Islet precursor cell (in vitro differentiated cells): ENCODE measurements around the gene PRR15L.
"Not testable (repeated sequence)": the region's sequence is repeated elsewhere in the genome, so short reads cannot be mapped to it uniquely, and the experiment has no call there.

Experiments used
- DNase-seq: peaks from one replicate; pipeline ENCODE4 v3.0.0-alpha.2; 2018

The PRR15L gene

DNA sequence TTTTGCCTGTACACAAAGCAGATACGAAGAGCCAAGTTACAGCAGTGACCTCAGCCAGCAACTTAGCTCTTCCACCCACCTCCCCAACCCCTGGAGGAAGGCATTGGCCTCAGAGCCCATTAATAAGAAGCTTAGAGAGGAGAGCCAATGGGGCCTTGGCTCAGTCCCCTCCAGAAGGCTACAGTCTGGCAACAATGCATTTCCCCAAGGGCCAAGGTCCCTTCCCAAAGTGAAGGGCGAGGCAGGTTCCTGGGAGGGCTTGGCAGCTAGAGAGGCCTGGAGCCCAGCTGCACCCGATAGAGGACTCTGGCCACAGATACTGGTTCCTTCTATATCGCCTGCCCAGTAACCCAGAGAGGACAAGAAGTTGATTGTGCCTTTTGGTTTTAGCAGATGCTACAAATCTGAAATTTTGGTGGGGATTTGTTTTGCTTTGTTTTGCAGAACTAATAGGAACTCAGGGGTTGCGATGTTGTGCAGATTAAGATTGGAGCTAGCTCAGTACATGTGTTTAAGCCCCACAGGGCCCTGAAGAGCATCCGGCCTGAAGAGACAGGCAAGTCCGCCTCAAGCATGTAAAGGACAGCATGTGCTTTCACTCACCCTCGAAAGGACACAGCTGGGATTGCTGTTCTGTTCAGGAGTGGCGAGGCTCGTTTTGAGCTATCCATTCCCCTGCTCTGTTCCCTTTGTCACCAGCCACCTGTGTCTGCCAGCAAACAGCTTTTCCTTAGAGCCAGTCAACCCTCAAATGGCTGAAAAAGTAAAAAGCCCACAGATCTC lies 28.3 kb downstream of the PRR15L start:
- no peak for DNase-seq

DNA sequence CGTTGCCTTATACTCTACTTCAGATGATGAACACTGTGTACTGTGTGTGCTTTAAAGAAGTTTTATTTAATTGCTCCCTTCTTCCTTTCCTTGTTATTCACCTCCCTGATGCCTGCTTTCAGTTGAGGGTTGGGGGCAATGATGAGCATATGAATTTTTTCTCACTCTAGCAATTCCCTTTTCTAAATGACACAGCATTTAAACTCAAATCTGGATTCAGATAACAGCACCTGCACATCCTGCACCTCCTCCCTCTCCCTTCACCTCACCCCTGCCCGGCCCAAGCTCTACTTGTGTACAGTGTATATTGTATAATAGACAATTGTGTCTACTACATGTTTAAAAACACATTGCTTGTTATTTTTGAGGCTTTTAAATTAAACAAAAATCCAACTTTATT lies 29.3 kb downstream of the PRR15L start:
- no peak for DNase-seq

DNA sequence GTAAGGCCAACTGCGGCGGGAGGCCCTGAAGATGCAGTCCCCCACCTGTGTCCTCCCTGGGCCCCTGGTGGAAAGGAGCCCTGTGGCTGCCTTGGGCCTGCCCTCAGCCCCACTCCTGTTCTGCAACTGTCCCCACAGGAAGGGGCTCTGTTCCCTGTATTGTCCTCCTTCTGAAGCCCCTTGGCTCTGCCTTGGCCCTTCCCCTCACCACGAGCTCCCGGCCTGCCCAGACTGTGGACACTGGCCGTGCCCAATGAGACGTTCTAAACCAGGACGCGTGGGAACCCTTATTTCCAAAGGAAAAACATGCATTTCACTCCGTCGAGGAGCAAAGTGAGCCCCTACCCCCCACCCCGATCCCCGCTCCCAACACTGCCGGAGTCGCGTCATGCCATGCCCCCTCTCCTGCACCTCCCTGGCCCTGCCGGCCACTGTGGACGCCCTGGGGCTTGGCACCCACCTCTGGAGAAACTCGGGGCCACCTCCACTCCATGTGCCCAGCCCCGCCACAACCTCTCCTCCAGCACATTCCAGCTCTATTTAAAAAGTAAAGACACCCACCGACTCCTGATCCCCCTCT lies 29.8 kb downstream of the PRR15L start:
- DNase-seq, result no peak

DNA sequence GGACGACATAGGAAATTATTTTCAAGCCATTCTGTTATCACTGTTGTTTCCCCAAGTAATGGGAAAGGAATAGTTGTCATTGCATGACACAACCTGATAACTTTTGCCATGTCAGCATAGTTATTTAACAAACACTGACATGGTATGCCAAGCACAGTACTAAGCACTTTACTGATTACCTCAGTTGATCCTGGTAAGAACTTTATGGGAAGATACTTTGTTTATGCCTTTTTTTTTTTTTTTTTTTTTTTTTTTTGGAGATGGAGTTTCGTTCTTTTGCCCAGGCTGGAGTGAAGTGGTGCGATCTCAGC lies 32.0 kb downstream of the PRR15L start:
- no peak for DNase-seq

DNA sequence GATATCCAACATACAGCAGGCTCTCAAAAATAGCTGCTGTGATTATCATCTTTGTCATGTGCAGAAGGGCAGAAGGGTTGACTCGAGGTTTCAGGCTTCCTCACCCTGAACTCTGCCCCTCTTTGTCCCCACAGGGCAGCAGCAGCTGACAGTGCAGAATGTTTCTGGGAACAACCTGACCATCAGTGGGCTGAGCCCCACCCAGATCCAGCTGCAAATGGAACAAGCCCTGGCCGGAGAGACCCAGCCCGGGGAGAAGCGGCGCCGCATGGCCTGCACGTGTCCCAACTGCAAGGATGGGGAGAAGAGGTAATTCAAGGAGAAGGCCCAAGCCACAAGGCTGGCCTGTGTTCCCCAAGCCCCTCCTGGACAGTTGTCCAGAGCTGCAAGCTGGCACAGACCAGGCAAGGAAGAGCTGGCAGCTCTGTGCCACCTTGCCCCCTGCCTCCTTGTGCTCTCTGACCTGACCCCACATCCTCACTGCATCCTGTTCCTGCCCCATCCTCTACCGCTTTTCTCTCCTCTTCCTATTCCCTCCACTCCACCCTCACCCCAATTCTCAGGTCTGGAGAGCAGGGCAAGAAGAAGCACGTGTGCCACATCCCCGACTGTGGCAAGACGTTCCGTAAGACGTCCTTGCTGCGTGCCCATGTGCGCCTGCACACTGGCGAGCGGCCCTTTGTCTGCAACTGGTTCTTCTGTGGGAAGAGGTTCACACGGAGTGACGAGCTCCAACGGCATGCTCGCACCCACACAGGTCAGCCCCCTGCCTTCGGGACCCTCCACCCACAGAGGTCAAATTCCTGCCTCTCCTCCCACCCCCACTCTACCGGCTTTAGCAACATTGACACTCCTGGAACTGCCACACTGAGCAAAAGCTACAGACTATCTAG lies 32.7 kb downstream of the PRR15L start:
- no peak for DNase-seq

DNA sequence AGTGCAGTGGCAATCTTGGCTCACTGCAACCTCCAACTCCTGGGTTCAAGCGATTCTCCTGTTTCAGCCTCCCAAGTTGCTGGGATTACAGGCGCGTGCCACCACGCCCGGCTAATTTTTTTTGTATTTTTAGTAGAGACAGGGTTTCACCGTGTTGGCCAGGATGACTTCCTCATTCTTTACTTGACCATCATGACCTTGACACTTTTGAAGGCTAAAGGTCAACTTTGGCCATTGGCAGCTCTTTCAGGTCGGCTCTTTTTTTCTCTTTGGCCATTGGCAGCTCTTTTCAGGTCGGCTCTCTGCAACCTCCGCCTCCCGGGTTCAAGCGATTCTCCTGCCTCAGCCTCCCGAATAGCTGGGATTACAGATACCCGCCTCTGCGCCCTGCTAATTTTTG lies 37.8 kb downstream of the PRR15L start:
- not testable (repeated sequence) for DNase-seq

DNA sequence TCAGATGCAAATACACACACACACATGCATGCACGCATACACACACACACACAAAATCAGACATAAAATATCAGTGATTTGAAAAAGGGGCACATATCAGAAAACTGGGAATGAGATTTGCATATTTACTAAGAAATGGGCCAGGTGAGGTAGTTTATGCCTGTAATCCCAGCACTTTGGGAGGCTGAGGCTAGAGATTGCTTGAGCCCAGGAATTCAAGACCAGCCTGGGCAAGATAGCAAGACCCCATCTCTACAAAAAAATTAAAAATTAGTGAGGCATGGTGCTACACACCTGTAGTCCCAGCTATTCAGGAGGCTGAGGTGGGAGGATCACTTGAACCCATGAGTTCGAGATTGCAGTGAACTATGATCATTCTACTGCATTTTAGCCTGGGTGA lies 38.7 kb downstream of the PRR15L start:
- no peak for DNase-seq

DNA sequence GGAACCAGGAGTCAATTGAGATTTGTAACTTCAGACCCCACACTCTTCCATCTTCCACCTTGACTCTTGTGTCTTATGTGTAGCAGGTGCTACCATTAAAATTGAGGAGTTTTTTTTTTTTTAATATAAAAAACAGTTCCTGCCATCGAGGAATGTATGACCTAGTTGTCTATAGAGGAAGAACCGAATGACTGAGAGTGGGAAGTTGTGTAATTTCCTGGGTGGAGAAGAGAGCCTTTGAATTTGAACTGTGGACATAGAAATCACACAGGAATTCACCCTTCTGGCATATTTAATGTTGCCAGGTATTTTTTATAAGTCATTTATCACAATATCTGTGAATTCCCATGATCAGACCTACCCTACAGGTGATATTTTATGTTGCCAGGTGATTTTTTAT lies 39.7 kb downstream of the PRR15L start:
- DNase-seq, result no peak

DNA sequence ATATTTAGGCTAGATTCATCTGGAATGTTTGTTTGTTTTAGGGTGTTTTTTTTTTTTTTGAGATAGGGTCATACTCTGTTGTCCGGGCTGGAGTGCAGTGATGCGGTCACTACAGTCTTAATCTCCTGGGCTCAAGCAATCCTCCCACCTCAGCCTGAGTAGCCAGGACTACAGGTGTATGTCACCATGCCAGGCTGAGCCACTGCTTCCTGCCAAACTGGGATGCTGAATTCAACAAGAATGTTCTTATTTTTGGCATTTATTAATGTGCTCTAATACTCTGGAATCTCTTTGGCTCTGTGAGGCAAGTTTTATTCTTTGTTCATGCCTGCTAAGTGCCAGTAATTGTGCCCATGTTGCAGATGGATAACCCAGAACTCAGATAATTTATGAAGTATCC lies 40.1 kb downstream of the PRR15L start:
- DNase-seq, result no peak

DNA sequence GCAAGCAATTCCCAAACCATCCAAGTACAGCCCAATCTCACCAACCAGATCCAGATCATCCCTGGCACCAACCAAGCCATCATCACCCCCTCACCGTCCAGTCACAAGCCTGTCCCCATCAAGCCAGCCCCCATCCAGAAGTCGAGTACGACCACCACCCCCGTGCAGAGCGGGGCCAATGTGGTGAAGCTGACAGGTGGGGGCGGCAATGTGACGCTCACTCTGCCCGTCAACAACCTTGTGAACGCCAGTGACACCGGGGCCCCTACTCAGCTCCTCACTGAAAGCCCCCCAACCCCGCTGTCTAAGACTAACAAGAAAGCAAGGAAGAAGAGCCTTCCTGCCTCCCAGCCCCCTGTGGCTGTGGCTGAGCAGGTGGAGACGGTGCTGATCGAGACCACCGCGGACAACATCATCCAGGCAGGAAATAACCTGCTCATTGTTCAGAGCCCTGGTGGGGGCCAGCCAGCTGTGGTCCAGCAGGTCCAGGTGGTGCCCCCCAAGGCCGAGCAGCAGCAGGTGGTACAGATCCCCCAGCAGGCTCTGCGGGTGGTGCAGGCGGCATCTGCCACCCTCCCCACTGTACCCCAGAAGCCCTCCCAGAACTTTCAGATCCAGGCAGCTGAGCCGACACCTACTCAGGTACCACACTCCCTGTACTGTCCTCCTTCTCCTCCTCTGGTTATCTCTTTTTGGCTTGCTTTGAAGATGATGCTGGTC lies 41.0 kb downstream of the PRR15L start:
- no peak for DNase-seq

DNA sequence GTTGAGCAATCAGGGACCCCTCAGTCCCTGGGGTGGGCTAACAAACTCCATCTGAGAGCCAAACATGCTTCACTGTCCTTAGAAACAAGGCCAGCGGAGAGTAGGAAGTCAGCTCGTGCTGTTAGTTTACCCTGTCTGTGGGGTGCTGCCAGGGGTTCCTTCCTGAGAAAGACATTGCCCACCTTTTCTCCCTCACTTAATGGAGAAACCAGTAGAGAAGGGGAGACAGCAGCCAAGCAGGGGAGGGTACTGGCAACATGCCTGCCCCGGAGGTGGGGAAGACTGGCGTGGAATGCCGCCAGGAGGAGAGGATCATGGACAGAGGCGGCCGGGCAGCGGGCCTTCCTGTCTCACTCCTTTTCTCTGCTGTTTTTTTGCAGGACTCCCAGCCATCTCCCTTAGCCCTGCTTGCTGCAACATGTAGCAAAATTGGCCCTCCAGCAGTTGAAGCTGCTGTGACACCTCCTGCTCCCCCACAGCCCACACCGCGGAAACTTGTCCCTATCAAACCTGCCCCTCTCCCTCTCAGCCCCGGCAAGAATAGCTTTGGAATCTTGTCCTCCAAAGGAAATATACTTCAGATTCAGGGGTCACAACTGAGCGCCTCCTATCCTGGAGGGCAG lies 41.8 kb downstream of the PRR15L start:
- DNase-seq, result no peak

DNA sequence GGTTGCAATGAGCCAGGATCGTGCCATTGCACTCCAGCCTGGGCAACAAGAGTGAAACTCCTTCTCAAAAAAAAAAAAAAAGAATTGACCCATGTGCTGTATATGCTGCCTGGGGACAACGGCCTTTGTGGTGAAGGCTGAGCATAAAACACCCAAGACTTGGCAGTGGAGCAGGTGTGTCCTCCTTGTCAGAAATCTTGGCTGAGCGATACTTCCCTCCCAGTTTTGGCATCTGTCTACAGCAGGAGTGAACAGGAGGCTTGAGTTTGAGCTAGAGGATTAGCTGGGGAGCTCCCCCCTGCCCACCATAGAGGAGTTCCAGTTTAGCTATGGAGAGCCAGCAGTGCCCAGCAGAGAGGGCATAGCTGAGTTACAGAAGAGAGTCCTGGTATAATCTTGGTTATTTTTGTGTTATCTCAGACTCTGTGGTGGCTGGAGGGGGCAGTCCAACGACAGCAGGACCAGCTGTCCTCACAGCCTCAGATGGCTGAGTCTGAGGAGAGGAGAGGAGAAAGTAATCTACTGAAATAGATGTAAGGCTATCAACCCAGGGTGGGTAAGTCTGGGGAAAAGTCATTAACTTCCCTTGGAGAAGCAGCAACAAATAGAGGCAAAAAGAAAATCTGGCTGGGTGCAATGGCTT lies 43.3 kb downstream of the PRR15L start:
- DNase-seq, result no peak

DNA sequence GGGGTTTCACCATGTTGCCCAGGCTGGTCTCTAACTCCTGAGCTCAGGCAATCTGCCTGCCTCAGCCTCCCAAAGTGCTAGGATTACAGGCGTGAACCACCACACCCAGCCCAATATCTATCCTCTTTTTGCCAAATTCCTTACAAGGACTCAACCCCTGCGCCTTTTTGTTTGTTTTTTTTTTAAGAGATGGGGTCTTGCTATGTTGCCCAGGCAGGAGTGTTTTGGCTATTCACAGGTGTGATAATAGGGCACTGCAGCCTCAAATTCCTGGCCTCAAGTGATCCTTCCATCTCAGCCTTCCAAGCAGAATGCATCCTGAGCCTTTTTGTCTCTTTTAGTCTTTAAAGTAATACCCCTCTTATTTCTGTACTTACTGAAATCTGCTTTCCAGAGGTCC lies 44.6 kb downstream of the PRR15L start:
- no peak for DNase-seq

DNA sequence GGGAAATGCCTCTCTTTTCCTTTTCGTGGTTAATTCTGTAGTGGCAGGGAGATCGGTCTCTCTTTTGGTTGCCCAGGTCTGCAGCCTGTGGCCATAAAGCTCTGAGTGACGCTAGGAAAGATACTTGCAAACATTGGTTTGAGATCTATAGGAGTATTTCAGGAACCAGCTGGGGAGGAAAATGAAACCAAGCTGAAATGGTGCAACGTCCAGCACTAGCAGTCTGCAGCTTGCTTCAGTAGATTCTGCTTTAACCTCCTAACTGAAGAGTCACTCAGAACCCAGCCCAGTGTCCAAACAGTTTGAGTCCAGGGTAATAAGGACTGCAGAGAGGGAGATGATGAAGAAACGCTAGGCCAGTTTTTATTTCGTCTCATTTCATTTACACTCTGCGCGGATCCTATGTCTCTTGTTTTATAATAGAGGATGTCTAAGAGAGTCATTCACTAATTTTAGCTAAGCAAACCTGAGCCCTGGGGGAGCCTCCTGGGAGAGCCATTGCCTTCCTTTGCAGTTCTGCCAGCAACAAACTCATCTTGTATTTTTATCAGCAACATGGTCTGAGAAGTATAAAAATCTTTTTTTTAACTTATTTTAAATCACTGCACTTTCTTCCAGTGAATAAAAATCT lies 49.6 kb downstream of the PRR15L start:
- DNase-seq, result no peak

DNA sequence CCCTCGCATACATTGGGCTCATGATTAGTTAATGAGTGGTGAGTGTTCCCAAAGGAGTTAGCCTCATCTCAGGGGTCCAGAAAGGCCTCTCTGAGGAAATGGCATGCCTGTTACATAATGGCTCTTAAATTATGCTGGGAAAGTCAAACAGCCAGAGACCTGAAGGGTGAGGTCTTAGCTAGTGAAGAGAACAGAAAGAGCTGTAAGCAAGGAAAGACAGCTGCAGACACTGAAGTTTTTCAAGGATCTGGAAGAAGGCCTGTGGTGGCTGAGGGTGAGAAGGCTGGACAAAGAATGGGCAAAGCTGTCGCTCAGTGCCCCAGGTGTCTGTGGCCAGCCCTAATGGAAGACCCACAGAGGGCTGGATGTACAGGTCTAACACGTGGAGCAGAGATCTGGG lies 51.2 kb downstream of the PRR15L start:
- no peak for DNase-seq

DNA sequence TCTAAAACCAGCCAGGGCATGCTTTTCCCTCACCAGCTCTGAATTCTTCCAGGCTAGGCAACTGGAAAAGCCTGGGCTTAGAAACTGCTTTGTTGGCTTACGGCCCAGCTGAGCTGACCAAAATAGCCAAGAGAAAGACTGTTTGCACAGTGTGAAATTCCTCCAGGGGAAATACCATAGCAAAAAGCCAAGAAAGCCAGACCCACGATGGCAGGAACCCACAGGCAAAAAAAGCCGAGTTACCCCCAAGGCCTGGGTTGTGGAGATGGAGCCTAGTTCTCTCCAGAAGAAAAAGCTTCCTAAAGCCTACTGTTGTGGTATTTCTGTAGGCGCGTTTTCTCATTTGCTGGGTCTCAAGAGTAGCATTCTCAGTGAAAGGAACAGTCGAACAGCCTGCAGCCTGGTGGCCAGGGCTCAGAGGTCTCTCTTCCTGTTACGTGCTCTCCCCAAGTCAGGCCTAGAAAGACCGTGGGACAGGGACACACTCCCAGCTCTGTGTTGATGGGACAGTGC lies 52.4 kb downstream of the PRR15L start:
- no peak for DNase-seq

DNA sequence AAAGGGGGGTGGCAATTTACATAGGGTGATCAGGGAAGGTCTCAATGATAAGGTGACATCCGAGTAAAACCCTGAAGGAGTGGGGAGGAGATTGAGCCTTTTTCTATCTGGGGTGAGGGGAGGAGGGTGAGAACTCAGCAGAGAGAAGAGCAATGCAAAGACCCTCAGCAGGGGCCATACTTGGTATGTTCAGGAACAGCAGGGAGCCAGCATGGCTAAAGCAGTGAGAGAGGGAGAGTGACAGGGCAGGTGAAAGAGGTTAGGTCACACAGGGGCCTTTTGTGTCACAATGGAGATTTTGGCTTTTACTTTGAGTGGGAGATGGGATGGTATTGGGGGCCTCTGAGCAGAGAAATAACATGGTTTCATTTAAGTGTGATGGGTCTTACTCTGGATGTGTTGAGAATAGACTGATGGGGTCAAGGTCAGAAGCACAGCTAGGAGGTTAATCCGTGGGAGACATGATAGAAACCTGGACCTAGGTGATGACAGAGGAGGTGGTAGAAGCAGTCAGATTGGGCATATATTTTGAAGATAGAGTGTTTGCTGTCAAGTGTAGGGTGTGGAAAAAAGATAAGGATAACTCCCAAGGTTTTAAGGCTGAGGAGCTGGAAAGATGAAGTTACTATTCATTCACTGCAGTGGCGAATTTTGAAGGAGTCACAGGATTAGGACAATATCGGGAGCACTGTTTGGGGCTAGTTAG lies 55.5 kb downstream of the PRR15L start:
- no peak for DNase-seq
